Testis (tissue), 3 donors: ENCODE measurements around the gene MYOG. TPM values are rescaled to one million over a fixed set of nuclear protein-coding genes. Genes with fewer than 3 reads are reported as not detected.

Source experiments
- DNase-seq: peaks from one replicate; pipeline ENCODE4 v3.0.0-alpha.2; 2019
- H3K27ac ChIP-seq, 2 donors: fragments of 200-600 bp; sonication (generic); one replicate each; pipeline ENCODE4 v1.5.1; 2019
- H3K27me3 ChIP-seq: fragments of 200-600 bp; sonication (generic); one replicate; pipeline ENCODE4 v1.5.1; 2019
- H3K36me3 ChIP-seq: fragments of 200-600 bp; sonication (generic); one replicate; pipeline ENCODE4 v1.5.1; 2017; ENCODE audit warnings: low read depth; ENCODE audit errors: missing control alignments
- H3K4me1 ChIP-seq: fragments of 200-600 bp; sonication (generic); one replicate; pipeline ENCODE4 v1.5.1; 2019
- H3K4me3 ChIP-seq, 2 donors: fragments of 200-600 bp; sonication (generic); one replicate each; pipeline ENCODE4 v1.5.1; 2017 to 2019
- H3K9me3 ChIP-seq: fragments of 200-600 bp; sonication (generic); one replicate; pipeline ENCODE4 v1.5.1; 2017
- POLR2A ChIP-seq: fragments of 450-650 bp; IDR thresholded peaks from one replicate; pipeline ENCODE4 v1.6.1; 2017; ENCODE audit warnings: antibody characterized with exemption, mild to moderate bottlenecking, moderate library complexity
- WGBS, 2 donors: methylation state at CpG; one replicate each; pipeline ENCODE4 v1.1.5; 2018; 5-methylcytosine and 5-hydroxymethylcytosine counted together
- intact Hi-C: fragments of 100-400 bp; cut with DNase I; formaldehyde crosslinking; loops from one replicate; pipeline ENCODE4 v1.15.1; 2023; ENCODE audit warnings: low total_unique reads
- polyA plus RNA-seq: library from polyadenylated mRNA; stranded (reverse); fragments of 350-450 nt; fragmentation: Illumina TruSeq; extraction: RNeasy Lipid Tissue Mini Kit (QIAGEN cat#74804); gene quantifications from one replicate; pipeline ENCODE4 v1.2.3, GENCODE V29; 2014; ENCODE audit warnings: low read depth, low replicate concordance; ENCODE audit not compliant: insufficient read depth
- total RNA-seq, 2 donors: library from RNA; depleted of rRNA; stranded (reverse); fragments of >200 nt; gene quantifications; one replicate each; pipeline ENCODE4 v1.2.3, GENCODE V29; 2016
- TF ChIP-seq, protein P1 (sequence below), 3 experiments: fragments of 450-650 bp in 2 of 3; fragments of 200-600 bp in 1 of 3; sonication (generic) in 1 of 3; IDR thresholded peaks; one replicate each; pipeline ENCODE4 v1.5.1; 2016 to 2019; ENCODE audit warnings: antibody characterized with exemption in 3 of 3, mild to moderate bottlenecking in 2 of 3, moderate library complexity in 1 of 3

Gene MYOG
- total and polyA plus RNA-seq, 3 donors from 2014 or later: 0.25 to 1.2 (median 0.47) TPM

DNA sequence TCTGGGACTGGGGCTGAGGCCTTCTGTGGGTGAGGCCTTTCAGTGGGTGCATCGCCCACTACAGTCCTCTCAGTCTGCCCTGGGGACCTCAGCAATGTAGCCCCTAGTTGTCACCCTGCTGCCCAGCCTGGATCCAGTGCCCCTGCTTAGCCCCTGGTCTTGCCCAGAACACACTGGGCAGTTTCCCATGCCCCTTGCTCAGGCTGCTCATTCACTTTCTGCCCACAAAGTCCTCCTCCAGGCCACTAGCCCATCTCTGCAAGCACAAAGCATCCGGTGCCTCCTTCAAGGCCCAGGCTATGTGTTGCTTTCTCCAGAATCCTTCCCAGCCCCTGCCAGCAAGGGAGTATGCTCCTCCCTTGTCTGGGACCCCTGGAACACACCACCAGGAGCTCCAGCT lies 36.3 kb upstream of the MYOG start:
- no peak overlapping the region for H3K27ac ChIP-seq
- no peak for DNase-seq
- peaks cover 35% of the 10 kb centered on the region for H3K4me1 ChIP-seq
- H3K36me3 ChIP-seq: no peaks in the 10 kb centered on the region
- intact Hi-C loops: no loop called here
- no peaks in the 10 kb centered on the region for H3K27me3 ChIP-seq
- TF ChIP-seq, protein P1, sequence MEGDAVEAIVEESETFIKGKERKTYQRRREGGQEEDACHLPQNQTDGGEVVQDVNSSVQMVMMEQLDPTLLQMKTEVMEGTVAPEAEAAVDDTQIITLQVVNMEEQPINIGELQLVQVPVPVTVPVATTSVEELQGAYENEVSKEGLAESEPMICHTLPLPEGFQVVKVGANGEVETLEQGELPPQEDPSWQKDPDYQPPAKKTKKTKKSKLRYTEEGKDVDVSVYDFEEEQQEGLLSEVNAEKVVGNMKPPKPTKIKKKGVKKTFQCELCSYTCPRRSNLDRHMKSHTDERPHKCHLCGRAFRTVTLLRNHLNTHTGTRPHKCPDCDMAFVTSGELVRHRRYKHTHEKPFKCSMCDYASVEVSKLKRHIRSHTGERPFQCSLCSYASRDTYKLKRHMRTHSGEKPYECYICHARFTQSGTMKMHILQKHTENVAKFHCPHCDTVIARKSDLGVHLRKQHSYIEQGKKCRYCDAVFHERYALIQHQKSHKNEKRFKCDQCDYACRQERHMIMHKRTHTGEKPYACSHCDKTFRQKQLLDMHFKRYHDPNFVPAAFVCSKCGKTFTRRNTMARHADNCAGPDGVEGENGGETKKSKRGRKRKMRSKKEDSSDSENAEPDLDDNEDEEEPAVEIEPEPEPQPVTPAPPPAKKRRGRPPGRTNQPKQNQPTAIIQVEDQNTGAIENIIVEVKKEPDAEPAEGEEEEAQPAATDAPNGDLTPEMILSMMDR (IDR thresholded peaks at IDR 0.05): no peak
- TF ChIP-seq POLR2A: no peak
- no peaks in the 10 kb centered on the region for H3K9me3 ChIP-seq
- 91 to 95% methylated on average over 1 to 2 of the region's 2 CpGs for WGBS, 2 donors
- no peak overlapping the region for H3K4me3 ChIP-seq

GRCh38 chr1:203121186-203122015 lies 35.6 kb upstream of the MYOG start:
- no peak overlapping the region for H3K4me3 ChIP-seq
- intact Hi-C loops: no loop called here
- no peak overlapping the region for H3K27ac ChIP-seq
- H3K9me3 ChIP-seq: no peaks in the 10 kb centered on the region
- TF ChIP-seq POLR2A: no peak
- TF ChIP-seq, protein P1 (IDR thresholded peaks at IDR 0.05): no peak
- peaks cover 27% of the 10 kb centered on the region for H3K4me1 ChIP-seq
- H3K27me3 ChIP-seq: no peaks in the 10 kb centered on the region
- 84 to 86% methylated on average over 11 of the region's 11 CpGs for WGBS, 2 donors
- no peak for DNase-seq
- H3K36me3 ChIP-seq: no peaks in the 10 kb centered on the region

GRCh38 chr1:203120325-203121153 lies 34.7 kb upstream of the MYOG start:
- DNase-seq: no peak
- Histone ChIP-seq H3K27ac (no peak overlapping the region), H3K36me3 (no peaks in the 10 kb centered on the region), H3K4me3 (no peak overlapping the region), H3K9me3 (no peaks in the 10 kb centered on the region), H3K4me1 (peaks cover 20% of the 10 kb centered on the region), H3K27me3 (no peaks in the 10 kb centered on the region)
- intact Hi-C loops: no loop called here
- WGBS, 2 donors: 84% methylated on average over 6 to 7 of the region's 7 CpGs
- TF ChIP-seq, protein P1 (IDR thresholded peaks at IDR 0.05): no peak
- TF ChIP-seq POLR2A: no peak

GRCh38 chr1:203117611-203118575 lies 32.1 kb upstream of the MYOG start:
- intact Hi-C loops: loop anchor here (5.0 kb wide), 1 partner anchor 99 kb away; no protein-coding TSS in a partner anchor
- no peaks in the 10 kb centered on the region for H3K36me3 ChIP-seq
- no peaks in the 10 kb centered on the region for H3K27me3 ChIP-seq
- no peak overlapping the region for H3K27ac ChIP-seq
- 20 to 24% methylated on average over 33 to 35 of the region's 35 CpGs for WGBS, 2 donors
- no peak overlapping the region for H3K4me3 ChIP-seq
- no peaks in the 10 kb centered on the region for H3K9me3 ChIP-seq
- peak; percentile 83 for DNase-seq
- H3K4me1 ChIP-seq: no peaks in the 10 kb centered on the region
- TF ChIP-seq, protein P1 (IDR thresholded peaks at IDR 0.05): peak; percentile 72 to 74 (median 74)
- no peak for TF ChIP-seq POLR2A
